ENCODE results near the gene MTHFR. TPM values are rescaled to one million over a fixed set of nuclear protein-coding genes. Genes with fewer than 3 reads are reported as not detected.

Gene MTHFR
- polyA plus RNA-seq, 1 experiment = 8.8 TPM

GRCh38 chr1:11797525-11798216, 8.1 kb downstream of the MTHFR start:
- ChIA-PET POLR2A (no interaction called here), CTCF (interaction anchor here (1.0 to 3.8 kb wide), 2 partner anchors 13 to 14 kb away, joined by 3 to 23 read pairs; no protein-coding TSS in a partner anchor)
- H3K9me3 ChIP-seq (ENCODE audit: control insufficient read depth, insufficient read depth, low read length) = no peaks in the 10 kb centered on the region
- no peak overlapping the region for H3K27ac ChIP-seq (ENCODE audit: low read depth, low read length)
- H3K4me3 ChIP-seq (ENCODE audit: low read depth, low read length) = no peak overlapping the region
- no peaks in the 10 kb centered on the region for H3K27me3 ChIP-seq (ENCODE audit: control insufficient read depth, insufficient read depth, low read length)
- TF ChIP-seq CTCF (IDR thresholded peaks at IDR 0.05; ENCODE audit: low read depth, low read length) = no peak
- no peak for DNase-seq (ENCODE audit: low read depth, low spot score)

GRCh38 chr1:11796036-11796828, 9.5 kb downstream of the MTHFR start:
- Histone ChIP-seq H3K27ac (ENCODE audit: low read depth, low read length) (no peak overlapping the region), H3K27me3 (ENCODE audit: control insufficient read depth, insufficient read depth, low read length) (no peaks in the 10 kb centered on the region), H3K4me3 (ENCODE audit: low read depth, low read length) (no peak overlapping the region), H3K9me3 (ENCODE audit: control insufficient read depth, insufficient read depth, low read length) (no peaks in the 10 kb centered on the region)
- CTCF ChIA-PET = interaction anchor here (3.8 kb wide), 1 partner anchor 11 kb away, joined by 23 read pairs; no protein-coding TSS in a partner anchor
- no peak for TF ChIP-seq CTCF (IDR thresholded peaks at IDR 0.05; ENCODE audit: low read depth, low read length)
- POLR2A ChIA-PET = interaction anchor here (0.6 kb wide), 1 partner anchor 10 kb away, joined by 4 read pairs; the partner anchor contains the start of genes CLCN6 and MTHFR
- DNase-seq (ENCODE audit: low read depth, low spot score) = no peak

GRCh38 chr1:11795238-11795890, 10.4 kb downstream of the MTHFR start:
- ChIA-PET CTCF (interaction anchor here (3.8 kb wide), 1 partner anchor 10 kb away, joined by 23 read pairs; no protein-coding TSS in a partner anchor), POLR2A (interaction anchor here (0.6 kb wide), 1 partner anchor 10 kb away, joined by 4 read pairs; the partner anchor contains the start of genes CLCN6 and MTHFR)
- no peaks in the 10 kb centered on the region for H3K9me3 ChIP-seq (ENCODE audit: control insufficient read depth, insufficient read depth, low read length)
- no peak for DNase-seq (ENCODE audit: low read depth, low spot score)
- no peak overlapping the region for H3K27ac ChIP-seq (ENCODE audit: low read depth, low read length)
- no peak overlapping the region for H3K4me3 ChIP-seq (ENCODE audit: low read depth, low read length)
- no peaks in the 10 kb centered on the region for H3K27me3 ChIP-seq (ENCODE audit: control insufficient read depth, insufficient read depth, low read length)
- no peak for TF ChIP-seq CTCF (IDR thresholded peaks at IDR 0.05; ENCODE audit: low read depth, low read length)

- no peak for DNase-seq (ENCODE audit: low read depth, low spot score)
- H3K27ac ChIP-seq (ENCODE audit: low read depth, low read length) = no peak overlapping the region
- H3K9me3 ChIP-seq (ENCODE audit: control insufficient read depth, insufficient read depth, low read length) = no peaks in the 10 kb centered on the region
- no peaks in the 10 kb centered on the region for H3K27me3 ChIP-seq (ENCODE audit: control insufficient read depth, insufficient read depth, low read length)
- ChIA-PET POLR2A (interaction anchor here (2.7 kb wide), 1 partner anchor 9 kb away, joined by 7 read pairs; no protein-coding TSS in a partner anchor), CTCF (interaction anchor here (1.3 kb wide), 1 partner anchor 9 kb away, joined by 5 read pairs; no protein-coding TSS in a partner anchor)
- no peak overlapping the region for H3K4me3 ChIP-seq (ENCODE audit: low read depth, low read length)
- TF ChIP-seq CTCF (IDR thresholded peaks at IDR 0.05; ENCODE audit: low read depth, low read length) = no peak
Observed at GRCh38 chr1:11794446-11795237, 11.1 kb downstream of the MTHFR start.
